ENCODE results near the gene CDK17. TPM values are rescaled to one million over a fixed set of nuclear protein-coding genes. Genes with fewer than 3 reads are reported as not detected.

CDK17 gene
- total and polyA plus RNA-seq, 11 donors: 6.7 to 31.7 (median 22.9) TPM

DNA sequence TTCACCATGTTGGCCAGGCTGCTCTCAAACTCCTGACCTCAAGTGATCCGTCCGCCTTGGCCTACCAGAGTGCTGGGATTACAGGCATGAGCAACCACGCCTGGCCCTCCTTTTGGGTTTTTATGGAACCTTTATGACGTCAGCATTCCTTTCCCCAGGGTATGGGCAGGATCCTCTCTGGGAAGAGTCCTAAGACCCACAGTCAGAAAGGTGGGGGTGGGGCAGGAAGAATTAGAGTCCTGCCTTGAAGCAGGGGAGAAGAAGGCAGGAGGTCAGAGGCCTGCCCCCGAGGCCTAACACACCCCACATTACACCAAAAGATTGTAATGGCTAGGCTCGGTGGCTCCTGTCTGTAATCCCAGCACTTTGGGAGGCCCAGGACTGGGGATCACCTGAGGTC, 30.8 kb upstream of the CDK17 start:
- Histone ChIP-seq H3K36me3 (no peaks in the 10 kb centered on the region), H3K27me3 (no peaks in the 10 kb centered on the region), H3K4me1 (peaks cover 0 to 38% (median 5%) of the 10 kb centered on the region in 12 donors), H3K9me3 (no peaks in the 10 kb centered on the region), H3K27ac (no peak overlapping the region), H3K4me3 (no peak overlapping the region)
- no peak for DNase-seq
- no peak for ATAC-seq
- 86 to 94% (median 90%) methylated on average over 6 of the region's 6 CpGs for WGBS, 4 donors
- intact Hi-C loops (cut with DNase I): no loop called here
- TF ChIP-seq, protein P1, sequence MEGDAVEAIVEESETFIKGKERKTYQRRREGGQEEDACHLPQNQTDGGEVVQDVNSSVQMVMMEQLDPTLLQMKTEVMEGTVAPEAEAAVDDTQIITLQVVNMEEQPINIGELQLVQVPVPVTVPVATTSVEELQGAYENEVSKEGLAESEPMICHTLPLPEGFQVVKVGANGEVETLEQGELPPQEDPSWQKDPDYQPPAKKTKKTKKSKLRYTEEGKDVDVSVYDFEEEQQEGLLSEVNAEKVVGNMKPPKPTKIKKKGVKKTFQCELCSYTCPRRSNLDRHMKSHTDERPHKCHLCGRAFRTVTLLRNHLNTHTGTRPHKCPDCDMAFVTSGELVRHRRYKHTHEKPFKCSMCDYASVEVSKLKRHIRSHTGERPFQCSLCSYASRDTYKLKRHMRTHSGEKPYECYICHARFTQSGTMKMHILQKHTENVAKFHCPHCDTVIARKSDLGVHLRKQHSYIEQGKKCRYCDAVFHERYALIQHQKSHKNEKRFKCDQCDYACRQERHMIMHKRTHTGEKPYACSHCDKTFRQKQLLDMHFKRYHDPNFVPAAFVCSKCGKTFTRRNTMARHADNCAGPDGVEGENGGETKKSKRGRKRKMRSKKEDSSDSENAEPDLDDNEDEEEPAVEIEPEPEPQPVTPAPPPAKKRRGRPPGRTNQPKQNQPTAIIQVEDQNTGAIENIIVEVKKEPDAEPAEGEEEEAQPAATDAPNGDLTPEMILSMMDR (IDR thresholded peaks at IDR 0.05): no peak
- no peak for TF ChIP-seq POLR2A (IDR thresholded peaks at IDR 0.05)

DNA sequence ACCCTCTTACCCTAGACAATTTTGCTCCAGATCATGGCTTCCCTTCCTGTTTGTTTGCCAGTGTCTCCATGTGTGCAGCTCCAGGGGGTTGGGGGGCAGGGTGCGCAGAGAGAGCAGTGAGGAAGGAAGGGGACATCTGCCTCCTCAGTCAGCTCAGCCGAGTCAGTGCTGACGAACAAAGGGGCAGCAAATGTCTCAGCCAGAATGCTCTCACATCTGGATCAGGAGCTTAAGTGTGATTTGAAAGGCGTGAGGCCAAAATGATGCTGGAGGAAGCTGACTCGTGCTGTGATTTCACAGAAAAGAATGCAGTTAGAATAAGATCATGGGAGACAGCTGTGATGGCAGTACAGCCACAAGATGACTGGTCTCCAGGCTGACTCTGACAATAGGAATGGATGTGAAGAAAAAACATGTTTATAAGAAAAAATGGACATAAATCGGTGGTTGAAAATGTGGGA, 27.1 kb upstream of the CDK17 start:
- intact Hi-C loops (cut with DNase I): no loop called here
- Histone ChIP-seq H3K27ac (peak overlapping the region in 11 of 12 donors; percentile 27 to 86 (median 71)), H3K4me3 (peak overlapping the region in 1 of 12 donors; percentile 7), H3K27me3 (no peaks in the 10 kb centered on the region), H3K36me3 (no peaks in the 10 kb centered on the region), H3K4me1 (peaks cover 0 to 31% (median 5%) of the 10 kb centered on the region in 12 donors), H3K9me3 (no peaks in the 10 kb centered on the region)
- WGBS, 4 donors: 31 to 40% (median 37%) methylated on average over 6 of the region's 6 CpGs
- TF ChIP-seq, protein P1 (IDR thresholded peaks at IDR 0.05): no peak
- no peak for TF ChIP-seq POLR2A (IDR thresholded peaks at IDR 0.05)
- peak; percentile 60 to 84 (median 68) for DNase-seq
- ATAC-seq: peak; percentile 75 to 98 (median 94)

DNA sequence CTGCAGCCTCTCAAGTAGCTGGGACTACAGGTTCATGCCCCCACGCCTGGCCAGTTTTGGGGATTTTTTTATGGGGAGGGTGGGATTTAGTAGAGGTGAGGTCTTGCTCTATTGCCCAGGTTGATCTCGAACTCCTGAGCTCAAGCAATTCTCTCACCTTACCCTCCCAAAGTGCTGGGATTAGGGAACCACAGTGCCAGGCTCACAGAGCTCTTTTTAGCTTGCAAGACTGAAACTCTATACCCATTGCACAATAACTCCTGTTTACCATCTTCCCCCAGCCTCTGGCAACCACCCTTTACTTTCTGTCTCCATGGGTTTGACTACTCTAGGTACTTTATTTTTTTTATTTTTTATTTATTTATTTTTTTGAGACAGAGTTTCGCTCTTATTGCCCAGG, 25.7 kb upstream of the CDK17 start:
- H3K36me3 ChIP-seq: no peaks in the 10 kb centered on the region
- peak overlapping the region in 1 of 12 donors; percentile 86 for H3K27ac ChIP-seq
- 94 to 97% (median 95%) methylated on average over 3 of the region's 3 CpGs for WGBS, 4 donors
- no peak overlapping the region for H3K4me3 ChIP-seq
- intact Hi-C loops (cut with DNase I): no loop called here
- ATAC-seq (no peak), DNase-seq (no peak)
- H3K4me1 ChIP-seq: peaks cover 0 to 40% (median 5%) of the 10 kb centered on the region in 12 donors
- no peaks in the 10 kb centered on the region for H3K27me3 ChIP-seq
- no peaks in the 10 kb centered on the region for H3K9me3 ChIP-seq
- TF ChIP-seq, protein P1 (IDR thresholded peaks at IDR 0.05): no peak
- no peak for TF ChIP-seq POLR2A (IDR thresholded peaks at IDR 0.05)

DNA sequence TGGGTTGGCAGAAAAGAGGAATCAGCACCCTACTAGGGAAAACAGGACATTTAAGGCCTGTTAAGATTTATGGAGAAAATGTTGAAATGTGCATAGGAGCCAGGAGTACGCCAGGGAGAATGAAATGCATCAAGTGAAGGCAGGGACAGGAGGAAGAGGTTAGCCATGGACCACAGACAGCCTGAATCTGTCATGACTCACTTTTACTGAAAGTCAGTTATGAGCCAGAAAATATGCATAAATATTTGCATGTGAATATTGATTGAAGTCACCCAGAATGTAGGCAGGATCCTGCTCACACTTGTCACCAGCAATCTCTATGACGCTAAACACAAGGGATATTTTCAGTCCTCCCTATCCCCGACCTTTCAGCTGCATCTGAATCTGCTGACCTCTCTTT, 25.1 kb upstream of the CDK17 start:
- H3K27me3 ChIP-seq: no peaks in the 10 kb centered on the region
- peaks cover 0 to 46% (median 5%) of the 10 kb centered on the region in 12 donors for H3K4me1 ChIP-seq
- TF ChIP-seq, protein P1 (IDR thresholded peaks at IDR 0.05): no peak
- no peak for TF ChIP-seq POLR2A (IDR thresholded peaks at IDR 0.05)
- H3K4me3 ChIP-seq: no peak overlapping the region
- no peak overlapping the region for H3K27ac ChIP-seq
- WGBS, 4 donors: 71 to 88% (median 82%) methylated on average over 3 of the region's 3 CpGs
- DNase-seq: no peak
- no peak for ATAC-seq
- intact Hi-C loops (cut with DNase I): no loop called here
- no peaks in the 10 kb centered on the region for H3K36me3 ChIP-seq
- H3K9me3 ChIP-seq: no peaks in the 10 kb centered on the region
